PC-9 (cell line): ENCODE results near the gene ARFGAP1. TPM values are rescaled to one million over a fixed set of nuclear protein-coding genes. Genes with fewer than 3 reads are reported as not detected.

Experiments used
- BruUV-seq: library from RNA; stranded (reverse); fragments of 400-500 nt; replicated peaks from 2 replicates; lab custom pipeline; 2021; lab: Mats Ljungman, UMichigan
- CTCF ChIA-PET: fragments of 300-600 bp; sonication (Branson Sonifier 250); formaldehyde crosslinking; loops from one replicate; lab custom pipeline; 2022; ENCODE audit warnings: antibody characterized with exemption; lab: Charles Lee
- POLR2A ChIA-PET: fragments of 300-600 bp; sonication (Branson Sonifier 250); formaldehyde crosslinking; loops from one replicate; lab custom pipeline; 2022; ENCODE audit warnings: antibody characterized with exemption; ENCODE audit not compliant: unreplicated experiment; lab: Charles Lee
- DNase-seq, 2 experiments: peaks; one replicate each; pipeline versions ENCODE4 v3.0.0 to v3.0.0-alpha.2; 2015 to 2022; ENCODE audit warnings: mixed read lengths in 1 of 2
- H2AFZ ChIP-seq: fragments of 200-600 bp; sonication (generic); 2 replicates; pipeline ENCODE4 v1.8.1; 2017; ENCODE audit warnings: antibody characterized with exemption
- H3F3A ChIP-seq: fragments of 200-600 bp; sonication (generic); 2 replicates; pipeline ENCODE4 v1.8.1; 2017; ENCODE audit warnings: antibody characterized with exemption, mild to moderate bottlenecking, low read depth; ENCODE audit not compliant: insufficient read depth
- H3K27ac ChIP-seq: fragments of 200-600 bp; sonication (generic); 2 replicates; pipeline ENCODE4 v1.6.1; 2016; ENCODE audit warnings: mixed run types
- H3K27me3 ChIP-seq: fragments of 200-600 bp; sonication (generic); 2 replicates; pipeline ENCODE4 v1.6.1; 2016; ENCODE audit warnings: low read depth, mixed run types; ENCODE audit not compliant: insufficient read depth
- H3K36me3 ChIP-seq: fragments of 200-600 bp; sonication (generic); 2 replicates; pipeline ENCODE4 v1.6.1; 2016; ENCODE audit warnings: low read depth, mixed run types
- H3K4me1 ChIP-seq: fragments of 200-600 bp; sonication (generic); replicated peaks from 2 replicates; pipeline ENCODE4 v1.6.1; 2016; ENCODE audit warnings: mixed run types; ENCODE audit not compliant: insufficient read depth
- H3K4me2 ChIP-seq: fragments of 200-600 bp; sonication (generic); 2 replicates; pipeline ENCODE4 v1.6.1; 2017; ENCODE audit warnings: mixed run types
- H3K4me3 ChIP-seq: fragments of 200-600 bp; sonication (generic); 2 replicates; pipeline ENCODE4 v1.6.1; 2016; ENCODE audit warnings: mixed run types
- H3K79me2 ChIP-seq: fragments of 200-600 bp; sonication (generic); 2 replicates; pipeline ENCODE4 v1.6.1; 2017; ENCODE audit warnings: low read depth, mixed run types
- H3K9me2 ChIP-seq: fragments of 200-600 bp; sonication (generic); 2 replicates; pipeline ENCODE4 v1.8.1; 2017; ENCODE audit warnings: mild to moderate bottlenecking; ENCODE audit not compliant: insufficient read depth
- H3K9me3 ChIP-seq: fragments of 200-600 bp; sonication (generic); 2 replicates; pipeline ENCODE4 v1.8.1; 2016; ENCODE audit warnings: low read depth; ENCODE audit not compliant: insufficient read depth
- H4K20me1 ChIP-seq: fragments of 200-600 bp; sonication (generic); 2 replicates; pipeline ENCODE4 v1.8.1; 2017; ENCODE audit not compliant: insufficient read depth
- EZH2 ChIP-seq: fragments of 200-600 bp; sonication (generic); IDR thresholded peaks from 2 replicates; pipeline ENCODE4 v1.8.0; 2017; ENCODE audit warnings: antibody characterized with exemption, low read depth
- intact Hi-C: fragments of 100-400 bp; cut with micrococcal nuclease; formaldehyde crosslinking; loops from one replicate; pipeline ENCODE4 v1.10.0; 2022; ENCODE audit not compliant: unreplicated experiment
- total RNA-seq: library from RNA; stranded (reverse); gene quantifications from 2 replicates; pipeline ENCODE4 v1.2.3, GENCODE V29; 2021
- TF ChIP-seq, protein P1 (sequence below): fragments of 200-600 bp; sonication (generic); conservative IDR thresholded peaks from 2 replicates; pipeline ENCODE4 v1.6.1; 2017; ENCODE audit warnings: mixed run types, antibody characterized with exemption, mild to moderate bottlenecking, moderate library complexity

ARFGAP1 gene
- total RNA-seq, 1 experiment from 2014 or later: 89.0 TPM

DNA sequence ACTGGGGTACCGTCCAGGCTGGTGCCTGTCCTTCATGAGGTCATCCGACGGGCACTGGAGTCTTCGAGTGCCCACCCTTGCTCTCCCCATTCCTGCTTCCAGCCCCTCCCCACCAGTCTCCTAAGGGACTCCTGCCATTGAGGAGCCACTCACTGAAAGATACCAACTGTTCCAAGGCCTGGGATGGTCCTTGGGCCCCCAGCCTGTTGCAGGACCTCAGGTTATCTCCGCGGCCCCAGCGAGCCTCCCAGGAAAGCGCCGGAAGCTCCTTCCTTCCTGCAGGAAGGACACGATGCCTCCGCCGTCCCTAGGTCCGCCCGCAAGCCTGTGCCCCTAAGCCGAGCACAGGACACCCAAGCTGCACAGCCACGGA lies 19.6 kb upstream of the ARFGAP1 start:
- no peak overlapping the region for H3K4me2 ChIP-seq
- no peak overlapping the region for H2AFZ ChIP-seq
- no TSS peak for BruUV-seq
- DNase-seq: no peak
- peaks cover 13% of the 10 kb centered on the region; the same call in 1 of the 2 replicates for H3K4me1 ChIP-seq
- intact Hi-C loops: no loop called here
- H3K4me3 ChIP-seq: no peak overlapping the region
- H3K36me3 ChIP-seq: no peaks in the 10 kb centered on the region
- no peaks in the 10 kb centered on the region for H4K20me1 ChIP-seq
- no peaks in the 10 kb centered on the region for H3K9me3 ChIP-seq
- CTCF ChIA-PET: no interaction called here
- POLR2A ChIA-PET: no interaction called here
- H3K9me2 ChIP-seq: no peaks in the 10 kb centered on the region
- H3F3A ChIP-seq: peaks cover 11% of the 10 kb centered on the region; the same call in 1 of the 2 replicates
- H3K27ac ChIP-seq: no peak overlapping the region
- peaks cover 60% of the 10 kb centered on the region for H3K27me3 ChIP-seq
- H3K79me2 ChIP-seq: no peaks in the 10 kb centered on the region
- TF ChIP-seq EZH2: no peak
- TF ChIP-seq, protein P1, sequence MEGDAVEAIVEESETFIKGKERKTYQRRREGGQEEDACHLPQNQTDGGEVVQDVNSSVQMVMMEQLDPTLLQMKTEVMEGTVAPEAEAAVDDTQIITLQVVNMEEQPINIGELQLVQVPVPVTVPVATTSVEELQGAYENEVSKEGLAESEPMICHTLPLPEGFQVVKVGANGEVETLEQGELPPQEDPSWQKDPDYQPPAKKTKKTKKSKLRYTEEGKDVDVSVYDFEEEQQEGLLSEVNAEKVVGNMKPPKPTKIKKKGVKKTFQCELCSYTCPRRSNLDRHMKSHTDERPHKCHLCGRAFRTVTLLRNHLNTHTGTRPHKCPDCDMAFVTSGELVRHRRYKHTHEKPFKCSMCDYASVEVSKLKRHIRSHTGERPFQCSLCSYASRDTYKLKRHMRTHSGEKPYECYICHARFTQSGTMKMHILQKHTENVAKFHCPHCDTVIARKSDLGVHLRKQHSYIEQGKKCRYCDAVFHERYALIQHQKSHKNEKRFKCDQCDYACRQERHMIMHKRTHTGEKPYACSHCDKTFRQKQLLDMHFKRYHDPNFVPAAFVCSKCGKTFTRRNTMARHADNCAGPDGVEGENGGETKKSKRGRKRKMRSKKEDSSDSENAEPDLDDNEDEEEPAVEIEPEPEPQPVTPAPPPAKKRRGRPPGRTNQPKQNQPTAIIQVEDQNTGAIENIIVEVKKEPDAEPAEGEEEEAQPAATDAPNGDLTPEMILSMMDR: no peak

DNA sequence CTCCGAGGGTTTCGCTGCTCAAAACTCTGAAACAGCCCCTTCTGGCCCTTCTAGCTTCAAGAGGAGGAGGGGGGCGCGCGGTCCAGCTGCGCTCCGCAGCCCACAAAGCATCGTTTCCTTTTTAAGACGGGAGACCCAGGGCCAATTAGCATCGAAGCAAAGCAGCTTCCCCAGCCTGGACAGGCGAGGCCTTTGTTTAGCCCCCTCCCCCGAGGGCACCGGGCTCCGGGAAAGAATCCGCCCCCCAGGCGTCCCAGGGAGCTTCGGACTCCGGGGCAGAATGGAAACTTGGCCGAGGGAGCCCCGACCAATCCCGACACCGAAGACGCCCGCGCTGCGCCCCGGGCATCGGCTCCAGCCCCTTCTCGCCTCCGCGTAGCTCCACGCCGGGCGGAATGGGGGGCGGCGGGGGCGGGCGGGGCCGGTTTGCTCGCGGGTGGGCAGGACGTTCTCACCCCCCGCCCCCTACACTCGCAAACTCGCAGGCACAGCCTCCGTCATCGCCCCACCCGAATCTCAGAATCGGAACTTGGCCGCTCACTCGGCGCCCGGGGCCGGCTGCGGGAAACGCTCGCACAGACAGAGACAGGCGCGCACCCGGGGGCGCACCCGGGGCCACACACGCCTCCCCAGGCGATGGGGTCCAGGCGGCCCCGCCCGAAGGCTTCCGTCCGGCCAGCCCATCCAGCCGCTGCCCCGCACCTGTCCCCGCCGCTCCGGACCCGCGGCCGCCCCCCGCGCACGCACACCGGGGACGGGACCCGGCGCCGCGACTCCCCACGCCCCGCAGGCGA lies 19.0 kb upstream of the ARFGAP1 start:
- Histone ChIP-seq H3K27me3 (peaks cover 60% of the 10 kb centered on the region), H3K36me3 (no peaks in the 10 kb centered on the region), H3K4me1 (peaks cover 13% of the 10 kb centered on the region; the same call in 1 of the 2 replicates), H3K4me3 (no peak overlapping the region), H3K27ac (no peak overlapping the region), H3K9me3 (no peaks in the 10 kb centered on the region), H3F3A (peaks cover 11% of the 10 kb centered on the region; the same call in 1 of the 2 replicates), H3K79me2 (no peaks in the 10 kb centered on the region), H4K20me1 (no peaks in the 10 kb centered on the region), H3K9me2 (no peaks in the 10 kb centered on the region), H3K4me2 (no peak overlapping the region), H2AFZ (no peak overlapping the region)
- no TSS peak for BruUV-seq
- ChIA-PET CTCF (no interaction called here), POLR2A (no interaction called here)
- TF ChIP-seq, protein P1: no peak
- TF ChIP-seq EZH2: no peak
- no peak for DNase-seq
- intact Hi-C loops: no loop called here

DNA sequence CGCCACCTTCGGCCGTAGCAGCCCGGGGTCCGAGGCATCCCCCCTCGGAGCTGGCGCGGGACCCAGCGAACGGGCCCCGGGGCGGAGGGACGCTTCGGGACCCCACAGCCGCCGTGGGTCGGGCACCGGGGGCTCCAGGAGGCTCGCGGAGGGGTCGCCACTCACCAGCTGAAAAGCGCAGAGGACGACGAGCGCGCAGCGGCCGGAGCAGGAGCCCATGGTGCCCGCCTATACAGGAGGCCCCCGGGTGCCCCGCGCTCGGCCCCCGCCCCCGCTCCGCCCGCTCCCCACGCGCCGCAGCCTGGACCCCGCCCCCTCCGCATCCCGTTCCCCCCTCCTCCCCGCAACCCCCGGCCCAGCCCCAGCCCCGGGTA lies 18.4 kb upstream of the ARFGAP1 start, which contains the start of gene NKAIN4:
Gene NKAIN4 (minus strand): TSS at position 232 of the 374 bp plus-strand sequence. CDS start 13 bp downstream, at position 219.
- Histone ChIP-seq H3K4me3 (no peak within 1 kb of the TSS), H3K4me2 (no peak within 1 kb of the TSS)
- BruUV-seq: no TSS peak

More for the DNA sequence above, 18.4 kb upstream of the ARFGAP1 start, which contains the start of gene NKAIN4:
- H4K20me1 ChIP-seq: no peaks in the 10 kb centered on the region
- peaks cover 9% of the 10 kb centered on the region; the same call in 1 of the 2 replicates for H3F3A ChIP-seq
- no peaks in the 10 kb centered on the region for H3K9me3 ChIP-seq
- intact Hi-C loops: no loop called here
- DNase-seq: no peak
- CTCF ChIA-PET: interaction anchor here (1.0 kb wide), 1 partner anchor 31 kb away, joined by 10 read pairs; no protein-coding TSS in a partner anchor
- no peaks in the 10 kb centered on the region for H3K36me3 ChIP-seq
- POLR2A ChIA-PET: no interaction called here
- peaks cover 63% of the 10 kb centered on the region for H3K27me3 ChIP-seq
- H2AFZ ChIP-seq: no peak within 1 kb of the TSS
- no peak within 1 kb of the TSS for H3K27ac ChIP-seq
- TF ChIP-seq, protein P1: no peak
- TF ChIP-seq EZH2: no peak
- H3K9me2 ChIP-seq: no peaks in the 10 kb centered on the region
- H3K4me1 ChIP-seq: peaks cover 9% of the 10 kb centered on the region; the same call in 1 of the 2 replicates
- no peaks in the 10 kb centered on the region for H3K79me2 ChIP-seq
